HepG2 (cell line): Measurements from ENCODE around the gene SLFN12L. TPM values are rescaled to one million over a fixed set of nuclear protein-coding genes. Genes with fewer than 3 reads are reported as not detected.

Experiments
- ATAC-seq: fragments of 200-7000 bp; cut with Tn5 transposase; 3 replicates; pipeline ENCODE4 v1.9.1; 2020; ENCODE audit warnings: mild to moderate bottlenecking, moderate library complexity
- BruUV-seq: library from RNA; stranded (reverse); fragments of 400-500 nt; replicated peaks from 2 replicates; lab custom pipeline; 2021; lab: Mats Ljungman, UMichigan
- CTCF ChIA-PET: fragments of 300-600 bp; formaldehyde crosslinking; extraction: SDS; loops from one replicate; lab custom pipeline; 2021; ENCODE audit warnings: low total read pairs, inconsistent platforms, low intra/inter-chr PET ratio; lab: Yijun Ruan, JAX
- POLR2A ChIA-PET: fragments of 350-600 bp; sonication (Branson Sonifier 250); formaldehyde crosslinking; loops from one replicate; lab custom pipeline; 2020; ENCODE audit warnings: antibody characterized with exemption, inconsistent platforms; lab: Yijun Ruan, JAX
- DNase-seq: peaks from one replicate; pipeline ENCODE4 v3.0.0-alpha.2; 2015; ENCODE audit warnings: low spot score
- FAIRE-seq: peaks from 3 replicates; lab custom pipeline; 2011; peaks lifted over from hg19 to GRCh38; lab: Jason Lieb, UNC
- H2AFZ ChIP-seq: one replicate; pipeline ENCODE4 v1.6.1; 2011; ENCODE audit warnings: low read length, inconsistent platforms
- H3K27ac ChIP-seq: fragments of 300-600 bp; 3 replicates; pipeline ENCODE4 v1.8.0; 2011; ENCODE audit warnings: mixed run types, mild to moderate bottlenecking, mixed read lengths, low read length, inconsistent platforms; ENCODE audit not compliant: insufficient read depth; ENCODE audit errors: extremely low read length
- H3K27me3 ChIP-seq, 2 experiments: fragments of 200-600 bp in 1 of 2; 2 replicates in 1 of 2; 3 replicates in 1 of 2; pipeline versions ENCODE4 v1.6.0 to v1.8.0; 2011; ENCODE audit warnings: low read length in 2 of 2, mild to moderate bottlenecking in 2 of 2, moderate library complexity in 2 of 2, inconsistent platforms in 1 of 2; ENCODE audit not compliant: insufficient read depth in 2 of 2, control insufficient read depth in 1 of 2
- H3K36me3 ChIP-seq, 2 experiments: fragments of 200-600 bp in 1 of 2; replicated peaks in 1 of 2; 2 replicates in 1 of 2; 3 replicates in 1 of 2; pipeline versions ENCODE4 v1.5.1 to v1.8.0; 2011; ENCODE audit warnings: low read length in 2 of 2, inconsistent platforms in 1 of 2; ENCODE audit not compliant: insufficient read depth in 2 of 2, control insufficient read depth in 1 of 2
- H3K4me1 ChIP-seq: 2 replicates; pipeline ENCODE4 v1.5.1; 2012; ENCODE audit warnings: low read length, inconsistent platforms; ENCODE audit not compliant: insufficient read depth
- H3K4me2 ChIP-seq: 2 replicates; pipeline ENCODE4 v1.6.0; 2011; ENCODE audit warnings: low read depth, low read length, inconsistent platforms
- H3K4me3 ChIP-seq, 3 experiments: fragments of 200-600 bp in 1 of 3; sonication (generic), shearing (Covaris generic) in 1 of 3; replicated peaks in 1 of 3; 2 replicates each; pipeline ENCODE4 v1.5.1; 2011 to 2016; ENCODE audit warnings: low read length in 3 of 3, inconsistent platforms in 2 of 3, low read depth in 2 of 3, mild to moderate bottlenecking in 2 of 3, control low read depth in 1 of 3, mixed read lengths in 1 of 3; ENCODE audit not compliant: insufficient read depth in 1 of 3
- H3K79me2 ChIP-seq: one replicate; pipeline ENCODE4 v1.6.1; 2011; ENCODE audit warnings: low read length, inconsistent platforms; ENCODE audit not compliant: insufficient read depth
- H3K9ac ChIP-seq: 2 replicates; pipeline ENCODE4 v1.6.0; 2011; ENCODE audit warnings: mild to moderate bottlenecking, low read depth, low read length, inconsistent platforms; ENCODE audit not compliant: insufficient read depth
- H3K9me3 ChIP-seq: 2 replicates; pipeline ENCODE4 v1.5.1; 2012; ENCODE audit warnings: mild to moderate bottlenecking, low read length
- H4K20me1 ChIP-seq: 2 replicates; pipeline ENCODE4 v1.6.0; 2011; ENCODE audit warnings: inconsistent platforms, mild to moderate bottlenecking, low read length, moderate library complexity; ENCODE audit not compliant: insufficient read depth
- ARNT2 ChIP-seq: sonication (generic); formaldehyde crosslinking; IDR thresholded peaks from 2 replicates; pipeline ENCODE4 v1.8.0; 2022; ENCODE audit warnings: mild to moderate bottlenecking, low read depth, missing genetic modification reagents, moderate library complexity
- ATF5 ChIP-seq: sonication (generic); formaldehyde crosslinking; IDR thresholded peaks from 2 replicates; pipeline ENCODE4 v1.4.0; 2020; ENCODE audit warnings: mild to moderate bottlenecking, low read depth, missing genetic modification reagents
- KMT2A ChIP-seq: sonication (generic); formaldehyde crosslinking; IDR thresholded peaks from 2 replicates; pipeline ENCODE4 v1.4.0; 2020; ENCODE audit warnings: missing genetic modification reagents
- MBNL3 ChIP-seq: fragments of 250-450 bp; sonication (Bioruptor Pico); conservative IDR thresholded peaks from 2 replicates; pipeline ENCODE4 v1.8.0; 2022; ENCODE audit warnings: mild to moderate bottlenecking, inconsistent platforms
- NFRKB ChIP-seq: fragments of 450-650 bp; IDR thresholded peaks from 2 replicates; pipeline ENCODE4 v1.6.1; 2017
- NRL ChIP-seq: sonication (generic); formaldehyde crosslinking; IDR thresholded peaks from 2 replicates; pipeline ENCODE4 v1.5.0; 2020; ENCODE audit warnings: missing genetic modification reagents, mild to moderate bottlenecking, moderate library complexity, borderline replicate concordance
- RELA ChIP-seq: sonication (generic); formaldehyde crosslinking; IDR thresholded peaks from 2 replicates; pipeline ENCODE4 v1.4.0; 2020; ENCODE audit warnings: missing genetic modification reagents
- SAP130 ChIP-seq: IDR thresholded peaks from 2 replicates; pipeline ENCODE4 v1.6.1; 2016; ENCODE audit warnings: low read depth
- SIN3A ChIP-seq: IDR thresholded peaks from 2 replicates; pipeline ENCODE4 v1.6.1; 2011; ENCODE audit warnings: low read depth, mild to moderate bottlenecking, control low read depth, low read length, borderline replicate concordance
- SP2 ChIP-seq: sonication (generic); formaldehyde crosslinking; IDR thresholded peaks from 2 replicates; pipeline ENCODE4 v1.5.1; 2020; ENCODE audit warnings: mild to moderate bottlenecking, missing genetic modification reagents
- TP53 ChIP-seq: sonication (generic); formaldehyde crosslinking; conservative IDR thresholded peaks from 2 replicates; pipeline ENCODE4 v1.4.0; 2020; ENCODE audit warnings: missing genetic modification reagents
- TSC22D2 ChIP-seq: sonication (generic); formaldehyde crosslinking; IDR thresholded peaks from 2 replicates; pipeline ENCODE4 v1.5.1; 2020; ENCODE audit warnings: missing genetic modification reagents, mild to moderate bottlenecking, borderline replicate concordance
- XBP1 ChIP-seq: sonication (generic); formaldehyde crosslinking; IDR thresholded peaks from 2 replicates; pipeline ENCODE4 v1.5.0; 2020; ENCODE audit warnings: missing genetic modification reagents
- ZFAT ChIP-seq: sonication (generic); formaldehyde crosslinking; conservative IDR thresholded peaks from 2 replicates; pipeline ENCODE4 v1.8.1; 2023; ENCODE audit warnings: missing genetic modification reagents, inconsistent platforms
- ZNF20 ChIP-seq: sonication (generic); formaldehyde crosslinking; IDR thresholded peaks from 2 replicates; pipeline ENCODE4 v1.4.0; 2020; ENCODE audit warnings: mild to moderate bottlenecking, moderate library complexity, missing genetic modification reagents
- ZNF232 ChIP-seq: sonication (generic); formaldehyde crosslinking; IDR thresholded peaks from 2 replicates; pipeline ENCODE4 v1.4.0; 2020; ENCODE audit warnings: missing genetic modification reagents, borderline replicate concordance
- ZNF296 ChIP-seq: sonication (generic); formaldehyde crosslinking; conservative IDR thresholded peaks from 2 replicates; pipeline ENCODE4 v1.5.0; 2020; ENCODE audit warnings: mild to moderate bottlenecking, missing genetic modification reagents
- WGBS: methylation state at CpG from one replicate; pipeline ENCODE4 v1.1.6; 2017; ENCODE audit warnings: low lambda C conversion rate; 5-methylcytosine and 5-hydroxymethylcytosine counted together
- in situ Hi-C: cut with HindIII; loops from 2 replicates; pipeline ENCODE4 v1.10.0; 2017; ENCODE audit warnings: low pct_unique_long_range_greater_than_20kb; ENCODE audit not compliant: extremely low pct_ligation_motif_present
- intact Hi-C: fragments of 100-400 bp; cut with micrococcal nuclease; formaldehyde crosslinking; loops from one replicate; pipeline ENCODE4 v1.10.0; 2022; ENCODE audit not compliant: unreplicated experiment
- polyA plus RNA-seq, 8 experiments: library from polyadenylated mRNA; depleted of rRNA in 3 of 8; stranded (reverse) in 7 of 8; unstranded in 1 of 8; fragments of >200 nt; fragmentation: Illumina TruSeq in 4 of 8; extraction: Trizol in 4 of 8; gene quantifications; 2 replicates each; pipeline versions ENCODE4 v1.2.1 to v1.2.3, GENCODE V29; 2011 to 2016; ENCODE audit warnings: low read depth in 4 of 8, missing spikeins in 1 of 8, mixed read lengths in 1 of 8; ENCODE audit not compliant: insufficient read depth in 1 of 8
- total RNA-seq, 5 experiments: library from RNA; depleted of rRNA; stranded (reverse); fragments of >200 nt; fragmentation: Illumina TruSeq; extraction: Trizol; gene quantifications; 2 replicates each; pipeline ENCODE4 v1.2.3, GENCODE V29; 2016; ENCODE audit warnings: low read depth in 1 of 5
- TF ChIP-seq, protein P1 (sequence below): sonication (generic); formaldehyde crosslinking; conservative IDR thresholded peaks from 2 replicates; pipeline ENCODE4 v1.8.0; 2022; ENCODE audit warnings: low read depth, missing genetic modification reagents
- TF ChIP-seq, protein P2 (sequence below), 2 experiments: sonication (generic) in 1 of 2; formaldehyde crosslinking in 1 of 2; IDR thresholded peaks; 2 replicates each; pipeline versions ENCODE4 v1.4.0 to v1.6.1; 2018 to 2020; ENCODE audit warnings: missing genetic modification reagents in 2 of 2, borderline replicate concordance in 1 of 2, low read depth in 1 of 2, mild to moderate bottlenecking in 1 of 2, missing biosample characterization in 1 of 2

The SLFN12L gene
- total and polyA plus RNA-seq, 2 of the 13 experiments (the other 11 are each of a cell fraction or from before 2014, with no cell fraction given): not detected

- no TSS peak for BruUV-seq
- H3K4me2 ChIP-seq: no peak overlapping the region
- WGBS: no CpG with 5 or more reads among the region's 1 CpG
- no peak overlapping the region for H2AFZ ChIP-seq
- no peaks in the 10 kb centered on the region for H4K20me1 ChIP-seq
- CTCF ChIA-PET: no interaction called here
- peaks cover 17% of the 10 kb centered on the region for H3K4me1 ChIP-seq
- POLR2A ChIA-PET: no interaction called here
- no peak overlapping the region for H3K9ac ChIP-seq
- no peak overlapping the region for H3K4me3 ChIP-seq
- no peaks in the 10 kb centered on the region for H3K9me3 ChIP-seq
- H3K27me3 ChIP-seq: no peaks in the 10 kb centered on the region; a peak in 1 of 5 replicates
- H3K36me3 ChIP-seq: no peaks in the 10 kb centered on the region
- in situ Hi-C loops: no loop called here
- TF ChIP-seq SAP130 (no peak), SP2 (CRISPR knock-in tag) (no peak), TSC22D2 (CRISPR knock-in tag) (no peak), ATF5 (no peak), MBNL3 (CRISPR knock-in tag) (no peak), TP53 (CRISPR knock-in tag) (no peak), NRL (CRISPR knock-in tag) (no peak), ZNF232 (no peak), ZFAT (CRISPR knock-in tag) (no peak), ZNF296 (CRISPR knock-in tag) (no peak), ZNF20 (no peak), KMT2A (no peak), SIN3A (no peak), RELA (CRISPR knock-in tag) (no peak), ARNT2 (CRISPR knock-in tag) (no peak), XBP1 (CRISPR knock-in tag) (no peak), NFRKB (no peak)
- TF ChIP-seq, protein P1, sequence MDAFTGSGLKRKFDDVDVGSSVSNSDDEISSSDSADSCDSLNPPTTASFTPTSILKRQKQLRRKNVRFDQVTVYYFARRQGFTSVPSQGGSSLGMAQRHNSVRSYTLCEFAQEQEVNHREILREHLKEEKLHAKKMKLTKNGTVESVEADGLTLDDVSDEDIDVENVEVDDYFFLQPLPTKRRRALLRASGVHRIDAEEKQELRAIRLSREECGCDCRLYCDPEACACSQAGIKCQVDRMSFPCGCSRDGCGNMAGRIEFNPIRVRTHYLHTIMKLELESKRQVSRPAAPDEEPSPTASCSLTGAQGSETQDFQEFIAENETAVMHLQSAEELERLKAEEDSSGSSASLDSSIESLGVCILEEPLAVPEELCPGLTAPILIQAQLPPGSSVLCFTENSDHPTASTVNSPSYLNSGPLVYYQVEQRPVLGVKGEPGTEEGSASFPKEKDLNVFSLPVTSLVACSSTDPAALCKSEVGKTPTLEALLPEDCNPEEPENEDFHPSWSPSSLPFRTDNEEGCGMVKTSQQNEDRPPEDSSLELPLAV (CRISPR knock-in tag): no peak
- TF ChIP-seq, protein P2, sequence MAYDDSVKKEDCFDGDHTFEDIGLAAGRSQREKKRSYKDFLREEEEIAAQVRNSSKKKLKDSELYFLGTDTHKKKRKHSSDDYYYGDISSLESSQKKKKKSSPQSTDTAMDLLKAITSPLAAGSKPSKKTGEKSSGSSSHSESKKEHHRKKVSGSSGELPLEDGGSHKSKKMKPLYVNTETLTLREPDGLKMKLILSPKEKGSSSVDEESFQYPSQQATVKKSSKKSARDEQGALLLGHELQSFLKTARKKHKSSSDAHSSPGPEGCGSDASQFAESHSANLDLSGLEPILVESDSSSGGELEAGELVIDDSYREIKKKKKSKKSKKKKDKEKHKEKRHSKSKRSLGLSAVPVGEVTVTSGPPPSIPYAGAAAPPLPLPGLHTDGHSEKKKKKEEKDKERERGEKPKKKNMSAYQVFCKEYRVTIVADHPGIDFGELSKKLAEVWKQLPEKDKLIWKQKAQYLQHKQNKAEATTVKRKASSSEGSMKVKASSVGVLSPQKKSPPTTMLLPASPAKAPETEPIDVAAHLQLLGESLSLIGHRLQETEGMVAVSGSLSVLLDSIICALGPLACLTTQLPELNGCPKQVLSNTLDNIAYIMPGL (CRISPR knock-in tag; IDR thresholded peaks at IDR 0.05; ENCODE audit: borderline replicate concordance in 1 of 2, low read depth in 1 of 2): no peak
- ATAC-seq (no peak), FAIRE-seq (no peak), DNase-seq (no peak)
- H3K27ac ChIP-seq: no peak overlapping the region
- peaks cover 14% of the 10 kb centered on the region for H3K79me2 ChIP-seq
- intact Hi-C loops: no loop called here
Observed at GRCh38 chr17:35584061-35584460, 46.6 kb upstream of the SLFN12L start.
